ENCODE results near the gene MAML3. TPM values are rescaled to one million over a fixed set of nuclear protein-coding genes. Genes with fewer than 3 reads are reported as not detected.

MAML3 gene
- total and polyA plus RNA-seq, 2 of the 13 experiments (the other 11 are each of a cell fraction or from before 2014, with no cell fraction given): 0.05 to 0.13 TPM

DNA sequence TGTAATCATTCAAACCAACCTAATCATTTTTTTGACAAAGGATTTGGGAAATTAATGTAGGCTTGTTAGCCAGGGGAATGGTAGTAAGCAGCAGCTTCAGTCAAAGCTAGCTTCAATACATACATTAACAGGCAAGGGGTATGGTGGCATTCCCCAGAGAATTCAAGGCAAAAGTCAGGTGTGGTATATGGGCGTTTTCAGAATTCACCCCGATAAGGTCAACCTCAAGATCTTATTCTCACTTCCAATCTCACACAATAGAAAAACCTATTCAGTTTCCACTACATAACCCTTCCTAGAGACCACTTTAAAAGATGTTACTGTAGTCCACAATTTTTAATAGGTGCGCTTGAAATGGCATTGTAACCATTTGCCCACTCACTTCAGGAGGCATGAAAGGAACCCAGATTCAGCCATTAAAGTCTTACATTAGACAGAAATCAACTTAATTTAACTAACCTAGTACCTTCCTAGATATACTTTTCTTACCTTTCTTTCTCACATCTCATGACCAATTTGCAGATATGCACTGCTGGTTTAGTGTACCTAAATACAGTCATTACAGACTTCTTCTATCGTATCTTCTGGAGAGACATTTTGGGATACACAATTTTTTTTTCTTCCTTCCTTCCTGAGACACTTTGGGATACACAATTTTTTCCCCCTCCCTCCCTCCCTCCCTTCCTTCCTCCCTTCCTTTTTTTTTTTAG lies 34.9 kb downstream of the MAML3 start:
- no peaks in the 10 kb centered on the region for H3K27me3 ChIP-seq (ENCODE audit: control insufficient read depth in 1 of 2, insufficient read depth in 2 of 2, low read length in 2 of 2)
- H3K9ac ChIP-seq (ENCODE audit: insufficient read depth, low read depth, low read length): no peak overlapping the region
- no peak overlapping the region for H3K27ac ChIP-seq (ENCODE audit: extremely low read length, insufficient read depth, low read length)
- ATAC-seq: no peak
- no peaks in the 10 kb centered on the region for H3K9me3 ChIP-seq (ENCODE audit: low read length)
- H4K20me1 ChIP-seq (ENCODE audit: insufficient read depth, low read length): no peaks in the 10 kb centered on the region
- H3K4me2 ChIP-seq (ENCODE audit: low read depth, low read length): no peak overlapping the region
- H3K36me3 ChIP-seq (replicated peaks in 1 of 2; ENCODE audit: control insufficient read depth in 1 of 2, insufficient read depth in 2 of 2, low read length in 2 of 2): no peaks in the 10 kb centered on the region
- TF ChIP-seq EP300 (IDR thresholded peaks at IDR 0.05; ENCODE audit: low read depth in 2 of 2, low read length in 2 of 2) (no peak), EP300 (CRISPR knock-in tag; IDR thresholded peaks at IDR 0.05; ENCODE audit: borderline replicate concordance) (no peak), IRX3 (CRISPR knock-in tag; IDR thresholded peaks at IDR 0.05; ENCODE audit: borderline replicate concordance, low read depth) (no peak), ZNF431 (CRISPR knock-in tag; IDR thresholded peaks at IDR 0.05; ENCODE audit: borderline replicate concordance, low read depth) (no peak), POGZ (CRISPR knock-in tag; IDR thresholded peaks at IDR 0.05) (no peak), ZNF598 (CRISPR knock-in tag; IDR thresholded peaks at IDR 0.05; ENCODE audit: borderline replicate concordance) (no peak), RORA (CRISPR knock-in tag; IDR thresholded peaks at IDR 0.05) (no peak), SMAD3 (CRISPR knock-in tag; IDR thresholded peaks at IDR 0.05) (no peak), BRD4 (CRISPR knock-in tag; IDR thresholded peaks at IDR 0.05) (no peak), ZNF333 (CRISPR knock-in tag; IDR thresholded peaks at IDR 0.05; ENCODE audit: borderline replicate concordance) (no peak), NR2F2 (IDR thresholded peaks at IDR 0.05; ENCODE audit: borderline replicate concordance, low read depth) (no peak), NFRKB (IDR thresholded peaks at IDR 0.05) (no peak)
- TF ChIP-seq, protein P1, sequence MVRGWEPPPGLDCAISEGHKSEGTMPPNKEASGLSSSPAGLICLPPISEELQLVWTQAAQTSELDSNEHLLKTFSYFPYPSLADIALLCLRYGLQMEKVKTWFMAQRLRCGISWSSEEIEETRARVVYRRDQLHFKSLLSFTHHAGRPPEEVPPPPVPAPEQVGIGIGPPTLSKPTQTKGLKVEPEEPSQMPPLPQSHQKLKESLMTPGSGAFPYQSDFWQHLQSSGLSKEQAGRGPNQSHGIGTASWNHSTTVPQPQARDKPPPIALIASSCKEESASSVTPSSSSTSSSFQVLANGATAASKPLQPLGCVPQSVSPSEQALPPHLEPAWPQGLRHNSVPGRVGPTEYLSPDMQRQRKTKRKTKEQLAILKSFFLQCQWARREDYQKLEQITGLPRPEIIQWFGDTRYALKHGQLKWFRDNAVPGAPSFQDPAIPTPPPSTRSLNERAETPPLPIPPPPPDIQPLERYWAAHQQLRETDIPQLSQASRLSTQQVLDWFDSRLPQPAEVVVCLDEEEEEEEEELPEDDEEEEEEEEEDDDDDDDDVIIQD (CRISPR knock-in tag; IDR thresholded peaks at IDR 0.05; ENCODE audit: low read depth): no peak
- no peak overlapping the region for H3K4me3 ChIP-seq (replicated peaks in 1 of 3; ENCODE audit: insufficient read depth in 1 of 3, low read depth in 2 of 3, low read length in 3 of 3)
- WGBS (ENCODE audit: low lambda C conversion rate): 78% methylated on average over 4 of the region's 4 CpGs
- FAIRE-seq: no peak
- in situ Hi-C loops (cut with HindIII; ENCODE audit: extremely low pct_ligation_motif_present, low pct_unique_long_range_greater_than_20kb) (no loop called here), intact Hi-C loops (cut with micrococcal nuclease; ENCODE audit: unreplicated experiment) (no loop called here)
- H3K4me1 ChIP-seq (ENCODE audit: insufficient read depth, low read length): no peaks in the 10 kb centered on the region
- ChIA-PET CTCF (ENCODE audit: low intra/inter-chr PET ratio, low total read pairs) (no interaction called here), POLR2A (no interaction called here)
- DNase-seq (ENCODE audit: low spot score): no peak
- no TSS peak for BruUV-seq (replicated peaks)
- no peaks in the 10 kb centered on the region for H3K79me2 ChIP-seq (ENCODE audit: insufficient read depth, low read length)
- H2AFZ ChIP-seq (ENCODE audit: low read length): no peak overlapping the region

All from HepG2 (cell line).